ENCODE results near the gene CCDC93. TPM values are rescaled to one million over a fixed set of nuclear protein-coding genes. Genes with fewer than 3 reads are reported as not detected.

The CCDC93 gene
- total RNA-seq, 2 donors from 2014 or later, result 11.0 to 21.7 TPM

- no peaks in the 10 kb centered on the region for H3K9me3 ChIP-seq
- no peak overlapping the region for H3K27ac ChIP-seq
- no peaks in the 10 kb centered on the region for H3K36me3 ChIP-seq
- no peak for TF ChIP-seq CTCF (IDR thresholded peaks at IDR 0.05)
- ATAC-seq (ENCODE audit: insufficient number of reproducible peaks, low FRiP score, low read depth) (no peak), DNase-seq (ENCODE audit: low spot score) (no peak)
- no peak overlapping the region for H3K4me3 ChIP-seq
- peaks cover 5% of the 10 kb centered on the region for H3K27me3 ChIP-seq (replicated peaks; ENCODE audit: insufficient read depth)
- no peaks in the 10 kb centered on the region for H3K4me1 ChIP-seq (ENCODE audit: control insufficient read depth in 1 of 2, low read depth in 2 of 2)
Measured at GRCh38 chr2:118053681-118054080, 39.8 kb upstream of the CCDC93 start.

GRCh38 chr2:118052474-118052873 lies 38.6 kb upstream of the CCDC93 start:
- no peak overlapping the region for H3K4me3 ChIP-seq
- no peaks in the 10 kb centered on the region for H3K9me3 ChIP-seq
- ATAC-seq (ENCODE audit: insufficient number of reproducible peaks, low FRiP score, low read depth), result no peak
- H3K27ac ChIP-seq, result no peak overlapping the region
- DNase-seq (ENCODE audit: low spot score), result no peak
- no peak for TF ChIP-seq CTCF (IDR thresholded peaks at IDR 0.05)
- H3K27me3 ChIP-seq (replicated peaks; ENCODE audit: insufficient read depth), result peaks cover 5% of the 10 kb centered on the region
- H3K4me1 ChIP-seq (ENCODE audit: control insufficient read depth in 1 of 2, low read depth in 2 of 2), result no peaks in the 10 kb centered on the region
- H3K36me3 ChIP-seq, result no peaks in the 10 kb centered on the region

- H3K4me1 ChIP-seq (ENCODE audit: control insufficient read depth in 1 of 2, low read depth in 2 of 2), result no peaks in the 10 kb centered on the region
- no peaks in the 10 kb centered on the region for H3K36me3 ChIP-seq
- H3K27me3 ChIP-seq (replicated peaks; ENCODE audit: insufficient read depth), result peaks cover 5% of the 10 kb centered on the region
- no peaks in the 10 kb centered on the region for H3K9me3 ChIP-seq
- no peak for ATAC-seq (ENCODE audit: insufficient number of reproducible peaks, low FRiP score, low read depth)
- H3K4me3 ChIP-seq, result no peak overlapping the region
- TF ChIP-seq CTCF (IDR thresholded peaks at IDR 0.05), result no peak
- no peak for DNase-seq (ENCODE audit: low spot score)
- H3K27ac ChIP-seq, result no peak overlapping the region
Measured at GRCh38 chr2:118051826-118052358, 38.0 kb upstream of the CCDC93 start.

GRCh38 chr2:118050974-118051373 lies 37.1 kb upstream of the CCDC93 start:
- H3K4me3 ChIP-seq, result no peak overlapping the region
- no peak for TF ChIP-seq CTCF (IDR thresholded peaks at IDR 0.05)
- no peaks in the 10 kb centered on the region for H3K9me3 ChIP-seq
- H3K27me3 ChIP-seq (replicated peaks; ENCODE audit: insufficient read depth), result peaks cover 5% of the 10 kb centered on the region
- H3K4me1 ChIP-seq (ENCODE audit: control insufficient read depth in 1 of 2, low read depth in 2 of 2), result no peaks in the 10 kb centered on the region
- no peak for DNase-seq (ENCODE audit: low spot score)
- no peak overlapping the region for H3K27ac ChIP-seq
- H3K36me3 ChIP-seq, result no peaks in the 10 kb centered on the region
- ATAC-seq (ENCODE audit: insufficient number of reproducible peaks, low FRiP score, low read depth), result no peak

- TF ChIP-seq CTCF (IDR thresholded peaks at IDR 0.05), result no peak
- ATAC-seq (ENCODE audit: insufficient number of reproducible peaks, low FRiP score, low read depth) (no peak), DNase-seq (ENCODE audit: low spot score) (no peak)
- no peaks in the 10 kb centered on the region for H3K9me3 ChIP-seq
- H3K36me3 ChIP-seq, result no peaks in the 10 kb centered on the region
- H3K4me3 ChIP-seq, result no peak overlapping the region
- peaks cover 5% of the 10 kb centered on the region for H3K27me3 ChIP-seq (replicated peaks; ENCODE audit: insufficient read depth)
- no peak overlapping the region for H3K27ac ChIP-seq
- H3K4me1 ChIP-seq (ENCODE audit: control insufficient read depth in 1 of 2, low read depth in 2 of 2), result no peaks in the 10 kb centered on the region
Measured at GRCh38 chr2:118050386-118050785, 36.5 kb upstream of the CCDC93 start.
